Hair follicular keratinocyte (primary cell): ENCODE measurements around the gene AANAT. TPM values are rescaled to one million over a fixed set of nuclear protein-coding genes. Genes with fewer than 3 reads are reported as not detected.

ENCODE experiments used
- total RNA-seq: library from RNA; depleted of rRNA; stranded (reverse); fragments of >200 nt; gene quantifications from 2 replicates; pipeline ENCODE4 v1.2.3, GENCODE V29; 2015

AANAT gene
- total RNA-seq: not detected in 2 replicates

DNA sequence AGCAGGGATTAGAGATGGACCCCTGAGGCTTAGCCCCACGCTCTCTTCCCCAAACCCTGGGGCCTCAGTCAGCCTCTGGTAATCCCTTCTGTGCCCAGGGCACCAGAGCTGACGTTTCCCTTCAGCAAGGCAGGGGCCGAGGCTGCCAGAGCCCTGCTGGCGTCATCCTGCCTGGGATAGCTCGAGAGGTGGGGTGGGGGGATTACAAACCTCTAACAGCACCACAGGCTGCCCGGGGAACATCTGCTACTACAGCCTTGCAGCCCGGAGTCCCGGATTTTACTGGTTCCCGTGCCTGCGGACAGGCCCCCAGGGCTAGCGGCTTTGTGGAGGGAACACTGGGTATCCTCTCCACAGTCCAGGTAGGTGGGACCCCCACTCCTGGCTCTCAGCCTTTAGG lies at the start of gene AANAT:
Gene AANAT, plus strand, starts transcription at position 238 of the 400 bp plus-strand sequence. CDS start 1,144 bp downstream, outside the sequence.

DNA sequence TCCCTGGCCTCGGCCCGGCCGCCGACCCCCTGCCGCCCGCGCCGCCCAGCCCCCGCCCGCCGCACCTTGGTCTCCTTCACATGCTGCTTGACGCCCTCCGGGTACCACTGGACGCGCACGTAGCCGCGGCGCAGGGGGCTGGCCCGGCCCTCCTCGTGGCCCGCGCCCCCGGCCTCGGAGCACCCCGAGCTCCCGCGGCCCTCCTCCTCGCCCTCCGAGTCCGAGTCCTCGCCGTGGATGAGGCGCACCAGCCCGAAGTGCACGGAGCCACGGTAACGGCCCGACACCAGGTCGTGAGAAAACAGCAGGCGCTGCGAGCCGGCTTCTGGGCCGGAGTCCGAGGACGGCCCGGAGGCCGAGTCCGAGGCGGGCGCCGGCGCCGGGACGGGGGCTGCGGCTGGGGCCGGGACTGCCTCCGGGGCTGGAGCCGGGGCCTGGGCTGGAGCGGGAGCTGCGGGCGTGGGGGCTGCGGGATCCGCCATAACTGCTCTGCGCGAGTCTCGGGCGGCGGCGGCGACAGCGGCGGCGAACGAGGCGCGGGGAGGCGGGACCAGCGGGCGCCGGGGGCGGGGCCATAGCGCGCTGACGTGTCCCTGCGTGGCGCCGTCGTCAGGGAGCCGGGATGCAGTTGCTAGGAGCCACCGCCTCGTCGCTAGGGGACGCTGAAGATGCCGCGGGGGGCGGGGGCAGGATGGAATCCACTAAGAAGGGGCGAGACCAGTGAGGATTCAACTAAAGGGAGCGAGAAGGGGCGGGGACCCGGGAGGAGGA lies 14.6 kb upstream of the AANAT start, which contains the start of gene UBE2O:
Gene UBE2O, minus strand, starts transcription at position 493 of the 771 bp plus-strand sequence. Its CDS starts 11 bp downstream, at position 482.

DNA sequence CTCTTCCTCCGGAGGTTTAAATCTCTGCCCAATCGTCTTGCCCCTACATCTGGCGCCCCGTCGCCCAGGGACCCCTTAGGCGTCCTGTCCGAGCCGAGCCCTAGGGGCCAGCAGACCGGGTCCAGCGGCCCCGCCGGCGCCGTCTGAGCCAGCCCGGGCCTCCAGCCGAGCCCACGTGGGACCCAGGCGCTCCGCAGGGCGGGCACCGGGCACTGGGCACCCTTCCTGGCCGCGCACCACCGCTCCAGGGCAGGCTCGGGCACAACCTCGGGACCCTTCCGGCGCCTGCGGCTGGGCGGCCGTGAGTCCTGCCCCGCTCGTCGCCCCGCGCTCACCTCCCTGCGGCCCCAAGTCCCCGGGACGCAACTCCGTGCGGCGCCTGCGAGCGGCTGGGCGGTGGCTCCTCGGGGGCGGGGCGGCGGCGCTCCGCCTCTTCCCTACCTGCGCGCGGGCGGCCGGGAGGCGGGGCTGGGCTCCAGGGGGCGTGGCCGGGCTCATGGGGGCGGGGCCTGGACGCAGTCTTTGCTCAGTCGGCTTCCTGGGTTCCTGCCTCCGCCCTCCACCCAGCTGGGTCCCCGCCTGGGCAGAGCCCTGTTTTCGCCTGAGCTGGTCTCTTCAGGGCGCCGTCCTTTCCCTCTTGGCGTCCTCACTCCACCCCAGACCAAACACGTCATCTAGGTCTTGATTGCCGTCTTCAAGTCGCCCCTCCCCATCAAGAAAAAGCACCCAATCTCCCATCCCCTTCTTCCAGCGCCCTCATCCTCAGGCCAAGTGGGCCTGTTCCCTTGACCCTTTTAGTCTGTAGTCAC lies 33.8 kb downstream of the AANAT start, which contains the start of gene RHBDF2:
Gene RHBDF2, minus strand, starts transcription at position 406 of the 809 bp plus-strand sequence. CDS start 19,899 bp downstream, outside the sequence.

Other genes starting within 250 kb of the AANAT start
- 0.15 TPM in 1 of 2 replicates, not detected in the other for gene RNF157, start 227.1 kb upstream of the AANAT start, total RNA-seq
- gene UBALD2, start 202.3 kb upstream of the AANAT start, total RNA-seq: 16.0 and 20.7 TPM in 2 replicates
- 0.94 and 1.8 TPM in 2 replicates for gene QRICH2, start 159.3 kb upstream of the AANAT start, total RNA-seq
- gene PRPSAP1, start 113.7 kb upstream of the AANAT start, total RNA-seq: 37.3 and 45.4 TPM in 2 replicates
- gene SPHK1, start 83.0 kb upstream of the AANAT start, total RNA-seq: 129 and 141 TPM in 2 replicates
- 8.7 and 14.6 TPM in 2 replicates for gene UBE2O, start 14.5 kb upstream of the AANAT start, total RNA-seq
- gene RHBDF2, start 33.8 kb downstream of the AANAT start, total RNA-seq: 35.3 and 73.6 TPM in 2 replicates
- gene CYGB, start 70.1 kb downstream of the AANAT start, total RNA-seq: 44.7 and 52.3 TPM in 2 replicates
- gene PRCD, start 72.4 kb downstream of the AANAT start, total RNA-seq: 0.84 and 1.4 TPM in 2 replicates
- 62.4 and 139 TPM in 2 replicates for gene ST6GALNAC2, start 118.3 kb downstream of the AANAT start, total RNA-seq
- gene ST6GALNAC1, start 176.2 kb downstream of the AANAT start, total RNA-seq: not detected in 2 replicates
- gene MXRA7, start 243.4 kb downstream of the AANAT start, total RNA-seq: 94.5 and 125 TPM in 2 replicates